Stimulated activated CD8-positive, alpha-beta memory T cell treated with anti-CD3 and anti-CD28 coated beads, Interleukin-12 subunit alpha, Interleukin-12 subunit beta, amount 100 ng/mL, for 24 hours (primary cell): ENCODE measurements around the gene DIO1.
"Not testable (repeated sequence)": the region's sequence is repeated elsewhere in the genome, so short reads cannot be mapped to it uniquely, and the experiment has no call there.

Source experiments
- DNase-seq: peaks from one replicate; pipeline ENCODE4 v3.0.0-alpha.2; 2020; ENCODE audit errors: extremely low read depth

DIO1 gene

GRCh38 chr1:53893999-53894636, at the start of gene DIO1:
Gene DIO1 (plus strand): TSS chr1:53894187. CDS start chr1:53894211, 24 bp downstream.
- no peak for DNase-seq

DNA sequence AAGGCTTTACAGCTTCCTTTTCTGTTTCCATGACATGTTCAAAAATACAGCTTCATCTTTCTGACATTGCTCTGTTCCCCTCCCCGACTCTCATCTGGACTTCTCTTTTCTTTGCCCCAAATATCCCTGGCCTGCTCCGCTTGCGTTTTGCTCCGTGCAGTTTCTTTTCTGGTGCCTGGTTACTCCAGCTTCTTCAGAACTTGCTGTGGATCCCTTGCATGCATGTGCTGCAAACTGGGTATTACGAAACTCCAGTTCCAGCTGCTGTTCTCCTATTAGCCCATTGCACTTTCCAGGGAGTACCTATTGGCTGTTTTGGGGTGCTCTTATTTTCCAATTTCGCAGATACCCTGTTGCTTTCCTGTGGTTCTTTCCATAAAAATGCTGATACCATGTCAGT, 46.0 kb upstream of the DIO1 start:
- DNase-seq: no peak

DNA sequence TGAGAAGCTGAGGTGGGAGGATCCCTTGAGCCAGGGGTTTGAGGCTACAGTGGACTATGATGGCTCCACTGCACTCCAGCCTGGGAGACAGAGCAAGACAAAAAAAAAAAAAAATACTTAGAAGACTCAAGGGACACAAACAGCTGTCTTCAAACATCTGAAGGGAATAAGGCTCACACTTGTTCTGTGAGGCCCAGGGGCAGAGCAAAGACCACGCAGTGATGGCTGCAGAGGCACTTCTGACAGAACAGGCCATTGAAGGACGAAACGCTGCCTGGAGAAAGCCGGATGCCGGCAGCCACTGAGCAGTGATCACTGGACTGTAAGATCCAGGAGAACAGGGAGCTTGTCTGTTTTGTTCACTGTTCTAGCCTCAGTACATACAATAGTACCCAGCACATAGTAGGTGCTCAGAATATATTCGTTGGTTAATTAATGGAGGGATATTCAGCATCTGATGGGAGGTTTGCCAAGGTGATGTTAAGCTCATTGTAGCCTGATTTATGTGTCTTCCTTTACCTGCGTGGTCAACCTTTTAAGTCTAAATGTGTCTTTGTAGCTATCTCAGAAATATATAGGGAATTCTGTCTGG, 43.8 kb upstream of the DIO1 start:
- DNase-seq: no peak

DNA sequence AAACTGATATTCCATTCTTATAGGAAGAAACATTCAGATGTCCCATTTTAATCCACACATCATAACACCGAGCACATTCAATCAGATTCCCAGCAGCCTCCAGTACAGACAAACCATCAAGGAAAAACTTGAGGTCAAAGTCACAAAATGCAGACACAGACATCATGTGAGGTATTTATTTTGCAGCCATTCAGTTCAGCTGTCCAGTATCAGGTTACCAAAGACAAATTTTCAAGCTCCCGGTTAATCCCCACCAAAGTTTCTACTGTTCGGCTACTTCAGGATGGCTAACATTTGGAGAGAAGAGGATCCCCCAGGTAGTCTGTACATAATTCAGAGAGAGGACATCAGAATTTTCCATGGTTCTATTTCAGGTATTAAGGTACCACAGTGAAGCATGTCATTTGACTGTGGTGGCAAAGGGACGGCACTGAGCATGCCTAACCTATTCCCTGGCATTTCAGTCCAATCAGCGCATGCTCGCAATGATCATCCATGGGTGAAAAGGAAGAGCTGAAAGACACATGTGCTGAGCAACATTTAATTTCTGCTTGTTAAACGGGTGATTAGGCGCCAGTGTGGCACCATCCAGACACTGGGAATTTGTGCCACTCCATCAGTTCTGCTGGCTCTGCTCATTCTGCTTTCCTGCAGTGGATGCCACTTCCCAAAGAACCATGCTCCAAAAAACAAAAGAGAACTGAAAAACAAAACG, 42.3 kb upstream of the DIO1 start:
- DNase-seq: no peak

GRCh38 chr1:53860967-53861411, 33.0 kb upstream of the DIO1 start:
- no peak for DNase-seq

- no peak for DNase-seq
These were observed 31.5 kb upstream of the DIO1 start for GRCh38 chr1:53862507-53862906.

GRCh38 chr1:53868565-53868964, 25.4 kb upstream of the DIO1 start:
- DNase-seq: no peak

- no peak for DNase-seq
These were observed 24.4 kb upstream of the DIO1 start for GRCh38 chr1:53869454-53870117.

DNA sequence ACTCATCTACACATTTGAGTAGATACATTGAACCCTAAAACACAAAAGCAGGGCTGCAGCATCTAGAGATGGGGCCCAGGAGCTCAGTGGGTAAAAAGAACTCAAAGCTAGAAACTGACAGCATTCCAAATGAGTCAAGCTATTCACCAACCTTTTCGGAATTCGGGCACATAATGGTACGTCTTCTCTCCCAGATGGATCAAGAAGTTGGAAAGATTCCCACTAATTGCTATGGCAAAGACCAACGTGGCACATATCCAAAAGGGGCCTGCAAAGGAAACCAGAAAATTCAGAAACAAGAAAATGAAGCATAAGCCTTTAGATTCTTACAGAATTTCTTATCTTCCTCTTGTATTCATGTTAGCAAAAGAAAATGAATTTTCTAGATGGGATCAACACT, 22.8 kb upstream of the DIO1 start:
- DNase-seq: no peak

GRCh38 chr1:53871773-53872484, 22.1 kb upstream of the DIO1 start:
- DNase-seq: no peak

DNA sequence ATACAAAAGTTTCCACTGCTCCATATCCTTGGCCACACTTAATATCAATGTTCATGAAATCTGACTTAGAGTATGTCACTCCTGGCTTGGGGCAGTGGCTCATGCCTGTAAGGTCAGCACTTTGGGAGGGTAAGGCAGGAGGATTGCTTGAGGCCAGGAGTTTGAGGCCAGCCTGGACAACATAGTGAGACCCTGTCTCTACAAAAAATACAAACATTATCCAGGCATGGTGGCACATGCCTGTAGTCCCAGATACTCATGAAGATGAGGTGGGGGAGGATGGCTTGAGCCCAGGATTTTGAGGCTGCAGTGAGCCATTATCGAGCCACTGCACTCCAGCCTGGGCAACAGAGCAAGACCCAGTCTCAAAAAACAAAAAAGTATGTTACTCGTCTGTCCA, 18.8 kb upstream of the DIO1 start:
- not testable (repeated sequence) for DNase-seq

GRCh38 chr1:53878492-53879105, 15.4 kb upstream of the DIO1 start:
- DNase-seq: no peak

DNA sequence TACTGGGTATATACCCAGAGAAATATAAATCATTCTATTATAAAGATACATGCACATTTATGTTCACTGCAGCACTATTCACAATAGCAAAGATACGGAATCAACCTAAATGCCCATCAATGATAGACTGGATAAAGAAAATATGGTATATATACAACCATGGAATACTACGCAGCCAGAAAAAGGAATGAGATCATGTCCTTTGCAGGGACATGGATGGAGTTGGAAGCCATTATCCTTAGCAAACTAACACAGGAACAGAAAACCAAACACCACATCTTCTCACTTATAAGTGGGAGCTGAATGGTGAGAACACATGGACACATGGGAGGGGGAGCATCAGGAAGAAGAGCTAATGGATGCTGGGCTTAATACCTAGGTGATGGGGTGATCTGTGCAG, 12.1 kb upstream of the DIO1 start:
- DNase-seq: not testable (repeated sequence)

DNA sequence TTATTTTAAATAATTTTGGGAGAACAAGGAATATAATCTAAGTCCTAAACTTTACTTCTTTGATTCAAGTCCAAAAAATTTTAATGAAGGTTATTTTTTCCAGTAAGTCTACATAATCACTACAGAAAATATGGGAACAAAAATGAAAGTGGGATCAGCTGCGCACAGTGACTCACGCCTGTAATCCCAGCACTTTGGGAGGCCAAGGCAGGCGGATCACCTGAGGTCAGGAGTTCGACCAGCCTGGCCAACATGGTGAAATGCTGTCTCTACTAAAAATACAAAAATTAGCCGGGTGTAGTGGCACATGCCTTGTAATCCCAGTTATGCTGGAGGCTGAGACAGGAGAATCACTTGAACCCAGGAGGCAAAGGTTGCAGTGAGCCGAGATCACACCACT, 10.4 kb upstream of the DIO1 start:
- not testable (repeated sequence) for DNase-seq

DNA sequence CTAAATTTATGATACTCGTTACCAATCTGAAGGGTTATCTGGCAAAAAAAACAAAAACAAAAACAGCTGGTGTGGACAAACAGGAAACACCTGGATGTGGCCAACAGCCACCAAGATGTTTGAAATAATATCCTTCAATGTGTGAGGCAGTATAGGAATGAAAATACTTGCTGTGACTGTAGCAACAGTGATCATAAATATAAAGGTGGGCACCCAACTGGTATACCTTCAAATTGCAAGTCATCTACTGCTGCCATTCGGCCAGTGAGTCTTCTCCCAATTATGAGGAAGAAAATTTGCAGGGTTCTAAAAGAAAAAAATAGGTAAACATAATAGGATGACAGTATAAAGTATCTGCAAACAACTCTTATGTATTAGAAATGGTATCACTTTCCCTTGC, 5.3 kb upstream of the DIO1 start:
- no peak for DNase-seq

- DNase-seq: peak; percentile 69
These were observed 4.4 kb upstream of the DIO1 start, which contains the start of gene YIPF1 for GRCh38 chr1:53889304-53890298. Gene YIPF1 (minus strand): TSS chr1:53889797. CDS start chr1:53888937, 860 bp downstream.

DNA sequence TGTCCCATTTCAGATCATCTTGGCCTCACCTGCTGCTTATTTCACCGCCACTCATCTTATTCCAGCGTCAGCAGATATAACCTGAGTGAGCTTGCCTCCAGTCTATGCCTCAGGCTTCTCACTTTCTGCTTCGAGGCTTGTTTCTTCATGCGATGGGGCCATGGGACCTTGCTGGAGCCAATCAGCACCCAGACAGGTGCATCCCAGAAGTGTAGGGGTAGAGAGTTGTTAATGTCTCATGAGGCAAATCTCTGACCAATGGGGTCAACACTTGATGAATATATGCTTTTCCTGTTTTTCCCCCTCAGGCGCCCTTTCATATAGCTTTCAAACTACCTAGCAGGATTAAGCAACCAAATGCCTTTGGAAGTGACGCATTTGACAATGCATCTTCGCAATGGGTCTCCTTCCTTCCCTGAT, 3.5 kb upstream of the DIO1 start:
- DNase-seq: no peak

- no peak for DNase-seq
These were observed 3.0 kb upstream of the DIO1 start for GRCh38 chr1:53891018-53891417.

- no peak for DNase-seq
These were observed 2.3 kb upstream of the DIO1 start for GRCh38 chr1:53891678-53892077.

DNA sequence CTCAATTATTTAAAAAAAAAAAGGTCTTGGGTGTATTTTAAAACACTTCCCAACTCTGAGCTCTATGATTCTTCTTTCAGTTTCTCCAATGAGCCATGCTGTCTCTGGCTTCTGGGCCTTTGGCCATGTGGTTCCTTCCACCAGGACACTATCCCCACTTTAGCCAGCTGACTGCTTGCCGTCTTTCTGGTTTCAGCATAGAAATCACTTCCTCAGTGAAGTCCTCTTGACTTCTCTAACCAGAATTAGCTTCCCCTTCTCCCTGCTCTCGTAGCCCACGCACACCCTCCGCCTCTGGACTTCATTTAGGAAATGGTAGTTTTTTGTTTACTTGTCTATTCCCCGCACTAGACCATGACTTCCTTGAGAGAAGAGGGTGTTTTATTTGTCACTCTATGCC, 1.1 kb upstream of the DIO1 start:
- no peak for DNase-seq
